HCT116 (cell line): ENCODE results near the gene CIITA.

Source experiments
- ELF1 ChIP-seq: IDR thresholded peaks from 2 replicates; pipeline ENCODE4 v1.6.1; 2012; ENCODE audit warnings: low read depth, borderline replicate concordance
- EZH2 ChIP-seq: fragments of 200-600 bp; sonication (generic); IDR thresholded peaks from 2 replicates; pipeline ENCODE4 v1.6.1; 2017; ENCODE audit warnings: antibody characterized with exemption, mixed run types
- EZH2phosphoT487 ChIP-seq: fragments of 200-600 bp; IDR thresholded peaks from 2 replicates; pipeline ENCODE4 v1.6.1; 2018; ENCODE audit warnings: antibody characterized with exemption, borderline replicate concordance
- POLR2A ChIP-seq: IDR thresholded peaks from 2 replicates; pipeline ENCODE4 v1.7.0; 2011; ENCODE audit warnings: borderline replicate concordance; ENCODE audit not compliant: insufficient read depth, insufficient read length; ENCODE audit errors: extremely low read depth
- POLR2AphosphoS5 ChIP-seq: IDR thresholded peaks from 2 replicates; pipeline ENCODE4 v1.6.1; 2011; ENCODE audit warnings: mild to moderate bottlenecking, low read depth, low read length, moderate library complexity
- RAD21 ChIP-seq: IDR thresholded peaks from 2 replicates; pipeline ENCODE4 v1.6.1; 2012; ENCODE audit warnings: low read depth, mild to moderate bottlenecking
- SIN3A ChIP-seq: IDR thresholded peaks from 2 replicates; pipeline ENCODE4 v1.6.1; 2012; ENCODE audit warnings: low read depth
- SP1 ChIP-seq: IDR thresholded peaks from 2 replicates; pipeline ENCODE4 v1.6.1; 2012; ENCODE audit warnings: low read depth
- YY1 ChIP-seq: IDR thresholded peaks from 2 replicates; pipeline ENCODE4 v1.6.1; 2011; ENCODE audit warnings: low read length, low read depth, moderate library complexity, mild to moderate bottlenecking; ENCODE audit not compliant: insufficient replicate concordance; ENCODE audit errors: extremely low read depth
- TF ChIP-seq, protein P1 (sequence below), 3 experiments: fragments of 200-600 bp in 1 of 3; sonication (generic) in 1 of 3; IDR thresholded peaks in 2 of 3; conservative IDR thresholded peaks in 1 of 3; 2 replicates each; pipeline ENCODE4 v1.5.1; 2012 to 2017; ENCODE audit warnings: low read depth in 2 of 3, low read length in 2 of 3, antibody characterized with exemption in 1 of 3, borderline replicate concordance in 1 of 3, control low read depth in 1 of 3, mild to moderate bottlenecking in 1 of 3, mixed read lengths in 1 of 3, mixed run types in 1 of 3, moderate library complexity in 1 of 3; ENCODE audit not compliant: insufficient read depth in 1 of 3
- TF ChIP-seq, protein P2 (sequence below): IDR thresholded peaks from 2 replicates; pipeline ENCODE4 v1.6.1; 2011; ENCODE audit warnings: mild to moderate bottlenecking, low read length, moderate library complexity; ENCODE audit not compliant: insufficient replicate concordance; ENCODE audit errors: extremely low read depth

DNA sequence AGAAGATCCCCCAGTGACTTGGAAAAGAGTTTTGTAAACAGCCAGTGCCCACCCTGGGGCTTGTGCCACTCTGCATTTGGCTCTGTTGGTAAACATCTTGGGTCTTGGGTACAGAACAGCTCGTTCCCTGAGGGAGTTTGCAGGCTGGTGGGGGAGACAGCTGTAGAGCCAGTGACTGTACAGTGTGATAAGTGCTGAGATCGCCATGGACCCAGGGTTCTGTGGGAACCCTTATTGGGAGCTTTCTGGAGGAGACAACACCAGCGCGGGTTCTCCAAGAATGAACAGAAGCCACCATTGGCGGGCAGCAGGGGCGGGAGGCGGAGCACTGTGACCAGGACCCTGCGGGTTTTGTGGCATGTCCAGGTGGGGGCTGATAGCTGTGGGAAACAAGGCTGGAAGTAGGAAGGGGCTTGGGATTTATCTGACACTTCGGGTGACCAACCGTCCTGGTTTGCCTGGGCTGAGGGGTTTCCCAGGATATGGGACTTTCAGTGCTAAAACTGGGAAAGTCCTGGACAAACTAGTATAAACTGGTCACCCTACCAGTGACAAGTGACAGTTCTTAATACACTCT, 70.3 kb downstream of the CIITA start:
- TF ChIP-seq, protein P1, sequence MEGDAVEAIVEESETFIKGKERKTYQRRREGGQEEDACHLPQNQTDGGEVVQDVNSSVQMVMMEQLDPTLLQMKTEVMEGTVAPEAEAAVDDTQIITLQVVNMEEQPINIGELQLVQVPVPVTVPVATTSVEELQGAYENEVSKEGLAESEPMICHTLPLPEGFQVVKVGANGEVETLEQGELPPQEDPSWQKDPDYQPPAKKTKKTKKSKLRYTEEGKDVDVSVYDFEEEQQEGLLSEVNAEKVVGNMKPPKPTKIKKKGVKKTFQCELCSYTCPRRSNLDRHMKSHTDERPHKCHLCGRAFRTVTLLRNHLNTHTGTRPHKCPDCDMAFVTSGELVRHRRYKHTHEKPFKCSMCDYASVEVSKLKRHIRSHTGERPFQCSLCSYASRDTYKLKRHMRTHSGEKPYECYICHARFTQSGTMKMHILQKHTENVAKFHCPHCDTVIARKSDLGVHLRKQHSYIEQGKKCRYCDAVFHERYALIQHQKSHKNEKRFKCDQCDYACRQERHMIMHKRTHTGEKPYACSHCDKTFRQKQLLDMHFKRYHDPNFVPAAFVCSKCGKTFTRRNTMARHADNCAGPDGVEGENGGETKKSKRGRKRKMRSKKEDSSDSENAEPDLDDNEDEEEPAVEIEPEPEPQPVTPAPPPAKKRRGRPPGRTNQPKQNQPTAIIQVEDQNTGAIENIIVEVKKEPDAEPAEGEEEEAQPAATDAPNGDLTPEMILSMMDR (IDR thresholded peaks at IDR 0.05 in 2 of 3, conservative IDR thresholded peaks at IDR 0.05 in 1 of 3; ENCODE audit: borderline replicate concordance in 1 of 3, insufficient read depth in 1 of 3, low read depth in 2 of 3, low read length in 2 of 3), result no peak
- TF ChIP-seq, protein P2, sequence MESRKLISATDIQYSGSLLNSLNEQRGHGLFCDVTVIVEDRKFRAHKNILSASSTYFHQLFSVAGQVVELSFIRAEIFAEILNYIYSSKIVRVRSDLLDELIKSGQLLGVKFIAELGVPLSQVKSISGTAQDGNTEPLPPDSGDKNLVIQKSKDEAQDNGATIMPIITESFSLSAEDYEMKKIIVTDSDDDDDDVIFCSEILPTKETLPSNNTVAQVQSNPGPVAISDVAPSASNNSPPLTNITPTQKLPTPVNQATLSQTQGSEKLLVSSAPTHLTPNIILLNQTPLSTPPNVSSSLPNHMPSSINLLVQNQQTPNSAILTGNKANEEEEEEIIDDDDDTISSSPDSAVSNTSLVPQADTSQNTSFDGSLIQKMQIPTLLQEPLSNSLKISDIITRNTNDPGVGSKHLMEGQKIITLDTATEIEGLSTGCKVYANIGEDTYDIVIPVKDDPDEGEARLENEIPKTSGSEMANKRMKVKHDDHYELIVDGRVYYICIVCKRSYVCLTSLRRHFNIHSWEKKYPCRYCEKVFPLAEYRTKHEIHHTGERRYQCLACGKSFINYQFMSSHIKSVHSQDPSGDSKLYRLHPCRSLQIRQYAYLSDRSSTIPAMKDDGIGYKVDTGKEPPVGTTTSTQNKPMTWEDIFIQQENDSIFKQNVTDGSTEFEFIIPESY, result no peak
- TF ChIP-seq ELF1 (no peak), YY1 (no peak), EZH2 (no peak), RAD21 (no peak), POLR2AphosphoS5 (no peak), EZH2phosphoT487 (no peak), SIN3A (no peak), POLR2A (no peak), SP1 (no peak)
